NK-92 (cell line): ENCODE results near the gene SDC1.

Experiments used
- DNase-seq: peaks from one replicate; lab custom pipeline; 2025; ENCODE audit not compliant: unreplicated experiment; lab: John Stamatoyannopoulos, UW

Gene SDC1

DNA sequence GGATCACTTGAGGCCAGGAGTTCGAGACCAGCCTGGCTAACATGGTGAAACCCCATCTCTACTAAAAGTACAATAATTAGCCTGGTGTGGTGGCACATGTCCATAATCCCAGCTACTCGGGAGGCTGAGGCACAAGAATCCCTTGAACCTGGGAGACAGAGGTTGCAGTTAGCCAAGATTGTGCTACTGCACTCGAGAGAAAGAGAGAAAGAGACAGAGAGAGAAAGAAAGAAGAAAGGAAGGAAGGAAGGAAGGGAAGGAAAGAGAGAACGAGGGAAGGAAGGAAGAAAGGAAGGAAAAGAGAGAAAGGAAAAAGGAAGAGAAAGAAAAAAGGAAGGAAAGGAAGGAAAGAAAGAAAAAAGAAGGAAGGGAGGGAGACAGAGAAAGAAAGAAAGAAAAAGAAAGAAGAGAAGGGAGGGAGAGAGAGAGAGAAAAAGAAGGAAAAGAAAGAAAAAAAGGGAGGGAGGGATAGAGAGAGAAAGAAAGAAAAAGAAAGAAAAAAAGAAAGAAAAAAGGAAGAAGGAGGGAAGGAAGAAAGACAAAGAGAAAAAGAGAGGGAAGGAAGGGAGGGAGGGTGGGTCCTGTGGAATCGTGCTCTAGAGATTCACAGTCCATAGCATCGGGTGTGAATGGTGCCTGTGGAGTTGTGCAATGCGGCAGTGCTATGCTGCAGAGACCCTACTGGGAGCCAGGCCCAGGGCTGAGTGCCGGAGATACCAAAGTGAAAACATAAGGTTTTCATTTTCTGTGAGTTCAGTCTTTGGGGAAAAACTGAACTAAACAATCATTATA lies 4.6 kb upstream of the SDC1 start:
- DNase-seq = no peak

- DNase-seq = no peak
Observed at GRCh38 chr2:20227894-20228505, 3.1 kb upstream of the SDC1 start.

- DNase-seq = no peak
Observed at GRCh38 chr2:20226152-20226545, 1.2 kb upstream of the SDC1 start.

DNA sequence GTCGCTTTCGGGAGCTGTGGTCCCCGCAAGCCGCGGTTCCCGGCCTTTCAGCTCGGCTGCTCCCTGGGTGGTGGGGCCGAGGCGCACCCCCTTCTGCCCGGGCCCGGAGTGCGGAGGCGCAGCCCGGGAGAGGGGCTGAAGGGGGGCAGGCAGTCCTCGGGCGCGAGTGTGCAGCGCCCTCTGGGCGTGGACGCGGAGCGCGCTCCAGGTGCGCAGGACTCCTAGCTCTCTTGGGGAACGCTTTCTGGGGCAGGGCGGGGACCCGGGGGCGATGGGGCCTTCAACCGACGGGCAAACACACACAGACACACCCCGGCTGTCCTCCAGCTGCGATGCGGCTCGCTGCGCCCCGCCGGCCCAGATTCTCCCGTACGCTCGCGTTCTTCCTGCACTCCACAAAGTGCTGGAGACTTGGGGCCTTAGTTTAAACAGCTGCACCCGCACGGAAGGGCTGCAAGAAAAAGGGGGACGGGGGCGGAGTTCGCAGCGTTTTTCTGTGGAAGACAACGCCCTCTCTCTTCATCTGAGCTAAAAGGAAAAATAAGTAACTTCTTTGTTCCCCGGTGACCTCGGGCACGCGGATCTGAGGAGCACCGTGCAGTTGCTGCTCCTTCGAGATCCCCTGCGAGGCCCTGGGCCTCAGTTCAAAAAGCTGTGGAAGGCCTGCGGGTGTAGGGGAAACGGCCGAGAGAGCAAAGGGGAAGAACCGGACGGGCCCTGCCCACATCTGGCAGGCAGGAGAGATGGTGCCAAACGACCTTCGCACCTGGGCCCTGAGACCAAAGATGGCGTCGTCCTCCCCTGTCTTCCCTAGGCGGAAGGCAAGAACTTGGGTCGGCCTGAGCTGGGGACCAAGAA lies 593 bp upstream of the SDC1 start:
- no peak for DNase-seq

GRCh38 chr2:20224164-20224715 lies 690 bp downstream of the SDC1 start:
- no peak for DNase-seq

DNA sequence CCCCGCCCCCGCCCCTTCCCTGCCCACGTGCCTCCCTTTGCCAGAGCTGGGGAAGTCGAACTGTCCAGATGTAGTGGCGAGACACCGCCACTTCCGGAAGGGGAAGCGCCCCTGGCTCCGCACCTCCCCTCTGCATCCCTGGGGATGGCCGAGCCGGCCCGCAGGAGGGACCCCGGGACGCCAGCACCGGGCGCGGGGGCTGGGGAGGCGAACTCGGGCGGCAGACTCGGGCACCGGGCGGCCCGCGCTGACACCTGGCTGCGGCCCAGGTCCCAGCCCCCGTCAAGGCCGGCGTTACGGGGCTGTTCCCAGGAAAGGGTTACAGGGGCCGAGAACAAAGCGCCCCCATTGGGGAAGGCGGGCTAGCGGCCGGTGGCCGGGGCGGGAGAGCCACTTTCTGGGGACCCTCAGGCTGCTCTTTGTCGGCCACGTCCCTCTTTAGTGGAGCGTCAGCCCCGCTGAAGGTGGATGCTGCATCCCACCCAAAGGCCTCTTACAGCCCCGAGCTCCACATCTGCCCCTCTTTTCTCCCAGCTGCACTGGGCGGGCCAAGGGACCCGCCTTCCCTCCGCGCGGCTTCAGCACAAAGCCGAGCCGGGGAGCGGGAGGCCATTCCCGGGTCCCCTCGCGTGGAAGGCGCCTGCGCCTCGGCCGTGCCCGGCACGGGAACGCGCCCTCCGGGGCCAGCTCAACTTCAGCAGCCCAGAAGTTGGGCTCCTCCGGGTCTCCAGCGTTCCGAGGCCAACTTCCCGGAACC lies 1.3 kb downstream of the SDC1 start:
- DNase-seq = no peak

DNA sequence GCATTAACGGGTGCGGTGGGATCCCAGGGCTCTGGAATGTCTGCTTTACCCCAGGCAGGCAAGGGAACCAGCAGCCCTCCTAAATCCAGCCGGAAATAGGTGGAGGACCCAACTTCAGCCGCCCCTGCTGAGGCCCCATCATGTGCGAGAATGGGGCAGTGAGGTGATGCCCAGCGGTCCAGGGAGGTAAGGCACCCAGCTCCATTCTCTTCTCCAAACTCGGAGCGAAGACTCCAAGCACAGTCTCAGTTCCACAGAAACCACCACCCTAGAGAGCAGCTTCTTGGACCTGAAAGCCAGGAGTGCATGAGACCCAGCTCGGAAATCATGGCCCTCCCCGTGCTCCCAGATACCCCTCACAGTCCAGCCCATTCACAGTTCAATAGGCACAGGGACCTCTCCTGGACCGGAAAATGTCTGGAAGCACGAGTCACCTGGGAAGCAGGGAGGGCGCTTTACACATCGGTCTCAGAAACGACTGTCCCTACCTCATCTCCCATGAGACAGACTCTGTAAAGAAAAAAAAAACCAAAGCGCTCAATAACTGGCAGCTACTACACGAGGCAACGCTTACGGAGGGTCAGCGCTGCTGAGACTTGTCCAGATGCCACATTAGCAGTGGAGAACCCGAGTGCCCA lies 2.0 kb downstream of the SDC1 start:
- DNase-seq = no peak

DNA sequence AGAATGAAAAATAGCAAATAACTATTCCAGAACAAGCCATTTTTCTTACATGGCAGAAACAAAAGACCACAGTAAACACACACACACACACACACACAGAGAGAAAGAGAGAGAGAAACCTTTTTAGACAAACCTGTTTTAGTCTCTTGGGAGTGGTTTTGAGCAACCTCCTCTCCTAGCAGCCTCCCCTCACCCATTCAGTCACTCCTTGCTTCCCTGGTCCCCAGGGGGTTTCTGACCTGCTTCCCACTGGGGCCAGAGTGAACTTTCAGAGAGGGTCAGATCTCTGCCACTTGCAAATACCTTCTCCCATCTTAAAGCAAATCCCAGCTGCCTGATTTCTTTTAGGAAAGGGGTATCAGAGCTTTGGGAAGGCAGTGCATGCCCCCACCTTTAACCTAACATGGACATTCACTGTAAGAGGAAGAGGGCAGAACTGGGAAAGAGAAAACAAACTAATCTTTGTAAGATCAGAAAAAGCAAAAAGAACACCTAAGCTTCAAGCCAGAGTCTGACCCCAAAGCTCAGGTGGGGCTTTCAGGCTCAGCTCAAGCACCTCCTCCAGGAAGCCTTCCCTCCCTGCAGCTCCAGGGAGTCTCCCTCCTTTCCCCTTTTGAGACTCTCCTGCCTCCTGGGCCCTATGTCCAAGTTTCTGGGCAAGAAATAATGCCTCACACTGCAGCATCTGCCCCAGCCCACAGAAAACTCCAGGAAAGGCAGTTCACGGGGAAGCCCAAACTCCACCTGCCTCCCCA lies 2.7 kb downstream of the SDC1 start:
- DNase-seq = no peak

GRCh38 chr2:20221555-20221973 lies 3.4 kb downstream of the SDC1 start:
- DNase-seq = no peak

- no peak for DNase-seq
Observed at GRCh38 chr2:20220806-20221554, 4.0 kb downstream of the SDC1 start.

GRCh38 chr2:20219763-20220380 lies 5.1 kb downstream of the SDC1 start:
- no peak for DNase-seq

DNA sequence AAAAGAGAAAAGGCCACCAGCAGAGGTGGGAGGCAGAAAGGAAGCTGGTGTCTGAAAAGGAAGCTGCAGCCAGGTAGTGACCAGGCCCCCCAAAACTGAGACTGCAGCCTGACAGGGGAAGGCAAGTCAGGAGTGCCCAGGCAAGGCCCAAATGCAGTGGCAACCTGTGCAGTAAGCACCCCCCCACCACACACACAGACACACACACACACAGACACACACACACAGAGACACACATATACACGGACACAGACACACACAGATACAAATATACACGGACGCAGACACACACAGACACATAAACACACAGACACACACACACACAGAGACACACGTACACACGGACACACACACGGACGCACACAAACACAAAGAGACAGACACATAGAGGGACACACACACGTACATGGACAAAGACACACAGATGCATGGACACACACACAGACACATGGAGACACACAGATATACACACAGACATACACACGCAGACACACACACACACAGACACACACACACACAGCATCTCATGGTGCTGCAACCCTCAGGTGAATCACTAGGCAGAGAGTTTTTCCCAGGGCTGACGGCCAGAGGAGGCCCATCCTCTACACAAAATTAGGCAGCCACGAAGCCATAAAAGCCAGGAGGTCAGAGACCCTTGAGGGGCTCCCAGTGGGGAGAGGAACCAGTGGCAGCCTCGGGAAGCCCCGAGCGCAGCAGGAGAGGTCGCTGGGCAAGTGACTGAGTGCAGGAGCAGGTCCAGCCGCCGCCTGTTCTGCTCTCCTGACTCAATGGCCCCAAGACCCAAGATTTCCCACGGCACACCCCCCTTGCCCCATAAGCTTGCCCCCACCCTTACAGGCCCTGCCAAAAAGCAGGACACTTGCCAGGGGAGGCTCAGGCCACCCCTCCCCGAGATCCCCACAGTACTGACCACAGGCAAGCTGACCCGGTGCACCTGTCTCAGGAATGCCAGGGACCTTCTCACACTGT lies 6.3 kb downstream of the SDC1 start:
- no peak for DNase-seq

DNA sequence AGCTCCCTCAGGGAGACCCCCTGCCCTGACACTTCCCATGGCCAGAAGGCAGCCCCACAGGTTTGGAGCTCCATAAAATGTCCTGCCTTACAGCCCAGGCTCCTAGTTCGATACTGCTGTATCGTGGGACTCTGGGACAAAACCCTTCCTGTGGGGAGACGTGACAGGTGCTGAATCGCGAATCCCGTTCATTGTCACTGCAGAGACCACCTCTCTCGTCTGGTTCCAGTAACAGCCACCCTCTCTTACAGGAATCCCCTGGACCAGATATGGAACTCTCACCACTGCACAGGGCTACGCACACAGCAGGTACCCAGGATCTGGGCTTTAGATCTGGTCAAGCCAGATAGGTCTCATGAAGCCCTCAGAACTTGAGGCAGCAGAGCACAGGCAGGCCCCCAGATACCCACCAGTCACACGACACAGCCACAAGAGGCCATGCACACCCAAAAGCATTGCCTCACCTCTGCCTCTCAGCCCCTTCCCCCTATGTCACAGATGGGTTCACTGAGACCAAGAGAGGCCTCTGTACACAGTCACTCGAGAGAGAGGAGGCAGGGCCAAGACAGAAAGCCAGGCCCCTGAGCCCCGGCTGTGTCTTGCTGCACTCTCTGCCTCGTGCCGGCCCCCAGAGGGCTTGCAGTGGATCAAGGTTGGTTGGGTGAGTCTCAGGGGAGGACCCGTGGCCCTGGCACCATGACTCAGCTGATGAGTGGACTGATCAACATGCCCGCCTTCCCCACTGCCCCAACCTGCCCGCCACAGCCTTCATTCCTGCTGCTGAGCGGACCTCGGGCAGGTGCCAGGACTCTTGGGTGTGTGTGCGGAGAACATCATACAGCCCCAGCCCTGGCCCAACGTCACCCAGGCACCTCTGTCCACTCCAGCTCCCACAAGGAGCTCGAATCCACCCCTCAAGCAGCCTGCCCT lies 7.6 kb downstream of the SDC1 start:
- DNase-seq = no peak

DNA sequence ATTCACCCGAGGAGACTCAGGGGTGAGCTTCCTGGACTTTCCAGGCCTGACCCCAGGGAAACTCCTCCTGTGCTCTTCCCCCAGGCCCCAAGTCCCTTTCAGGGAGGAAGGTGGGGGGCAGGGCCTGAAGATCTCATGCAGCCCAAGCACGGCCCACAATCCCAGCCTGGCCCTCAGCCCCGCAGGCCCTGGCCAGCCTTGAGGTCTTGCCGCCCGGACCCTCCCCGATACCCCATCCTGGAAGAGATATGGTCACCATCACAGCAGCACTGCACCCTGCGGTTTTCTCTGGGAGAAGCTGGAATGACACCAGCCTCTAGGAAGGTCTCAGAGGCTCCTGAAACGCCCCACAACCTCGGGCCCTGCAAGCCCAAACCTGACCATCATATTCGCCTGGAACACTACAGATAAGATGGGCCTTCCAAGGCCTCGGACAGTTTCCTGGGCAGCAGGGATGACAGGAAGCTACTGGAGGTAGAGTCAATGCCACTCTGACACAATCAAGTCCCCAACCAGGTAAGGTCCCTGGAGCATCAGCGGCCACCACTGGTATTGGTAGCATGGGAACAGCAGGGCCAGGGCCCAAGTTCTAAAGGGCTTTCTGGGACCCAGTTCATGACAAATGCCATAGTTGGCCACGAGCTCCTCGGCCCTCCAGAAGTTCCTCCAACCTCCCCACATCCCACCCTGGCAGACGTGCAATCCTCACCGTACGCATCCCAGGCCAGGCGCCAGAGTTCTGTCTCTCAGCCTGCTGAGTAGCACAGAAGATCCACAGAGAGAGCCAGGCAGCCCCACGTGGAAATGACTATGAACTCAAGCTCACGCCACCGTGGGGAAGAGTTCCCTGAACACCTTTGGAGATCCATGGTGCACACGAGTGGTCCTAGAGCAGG lies 8.6 kb downstream of the SDC1 start:
- no peak for DNase-seq
